Astrocyte (in vitro differentiated cells and primary cell): ENCODE results near the gene PDE1C. TPM values are rescaled to one million over a fixed set of nuclear protein-coding genes. Genes with fewer than 3 reads are reported as not detected.

ENCODE experiments used
- DNase-seq: peaks from one replicate; pipeline ENCODE4 v3.0.0-alpha.2; 2010; ENCODE audit warnings: low read depth
- FAIRE-seq: peaks from 2 replicates; lab custom pipeline; 2011; peaks lifted over from hg19 to GRCh38; lab: Jason Lieb, UNC
- H2AFZ ChIP-seq: 2 replicates; pipeline ENCODE4 v1.6.0; 2012; ENCODE audit warnings: low read depth, low read length, inconsistent platforms
- H3K27ac ChIP-seq: 2 replicates; pipeline ENCODE4 v1.5.1; 2011; ENCODE audit warnings: low read depth, low read length, inconsistent platforms
- H3K27me3 ChIP-seq: 2 replicates; pipeline ENCODE4 v1.6.0; 2011; ENCODE audit warnings: low read length, inconsistent platforms; ENCODE audit not compliant: insufficient read depth
- H3K36me3 ChIP-seq: 2 replicates; pipeline ENCODE4 v1.5.1; 2011; ENCODE audit warnings: low read length, inconsistent platforms; ENCODE audit not compliant: insufficient read depth
- H3K4me1 ChIP-seq: 2 replicates; pipeline ENCODE4 v1.5.1; 2011; ENCODE audit warnings: low read length, inconsistent platforms; ENCODE audit not compliant: insufficient read depth
- H3K4me2 ChIP-seq: 2 replicates; pipeline ENCODE4 v1.6.0; 2012; ENCODE audit warnings: low read length, inconsistent platforms
- H3K4me3 ChIP-seq: 2 replicates; pipeline ENCODE4 v1.5.1; 2011; ENCODE audit warnings: low read depth, mild to moderate bottlenecking, low read length, inconsistent platforms; ENCODE audit not compliant: insufficient read depth
- H3K79me2 ChIP-seq: 2 replicates; pipeline ENCODE4 v1.6.0; 2012; ENCODE audit warnings: mild to moderate bottlenecking, low read length, inconsistent platforms; ENCODE audit not compliant: insufficient read depth
- H3K9ac ChIP-seq: 2 replicates; pipeline ENCODE4 v1.6.0; 2012; ENCODE audit warnings: mild to moderate bottlenecking, low read length, inconsistent platforms
- H3K9me3 ChIP-seq: 2 replicates; pipeline ENCODE4 v1.5.1; 2012; ENCODE audit warnings: low read depth, mild to moderate bottlenecking, low read length, inconsistent platforms; ENCODE audit not compliant: insufficient read depth
- H4K20me1 ChIP-seq: 2 replicates; pipeline ENCODE4 v1.6.0; 2012; ENCODE audit warnings: low read length, inconsistent platforms; ENCODE audit not compliant: insufficient read depth
- H3K27ac Mint-ChIP-seq: one replicate; pipeline ENCODE4 v1.8.0; 2021; ENCODE audit warnings: mild to moderate bottlenecking, mixed read lengths; ENCODE audit not compliant: unreplicated experiment
- H3K27me3 Mint-ChIP-seq: one replicate; pipeline ENCODE4 v1.8.0; 2021; ENCODE audit warnings: low read depth, mixed read lengths; ENCODE audit not compliant: unreplicated experiment
- H3K36me3 Mint-ChIP-seq: one replicate; pipeline ENCODE4 v1.8.0; 2021; ENCODE audit warnings: low read depth, mixed read lengths; ENCODE audit not compliant: unreplicated experiment
- H3K4me1 Mint-ChIP-seq: one replicate; pipeline ENCODE4 v1.8.0; 2021; ENCODE audit warnings: low read depth, mixed read lengths; ENCODE audit not compliant: unreplicated experiment
- H3K4me3 Mint-ChIP-seq: one replicate; pipeline ENCODE4 v1.8.0; 2021; ENCODE audit warnings: mild to moderate bottlenecking, moderate library complexity, mixed read lengths; ENCODE audit not compliant: unreplicated experiment
- H3K9me3 Mint-ChIP-seq: one replicate; pipeline ENCODE4 v1.8.0; 2021; ENCODE audit warnings: mild to moderate bottlenecking, mixed read lengths; ENCODE audit not compliant: unreplicated experiment
- EZH2 ChIP-seq: IDR thresholded peaks from 2 replicates; pipeline ENCODE4 v1.6.1; 2012; ENCODE audit warnings: mild to moderate bottlenecking, low read length, inconsistent platforms; ENCODE audit not compliant: insufficient read depth
- total RNA-seq: library from RNA; stranded (reverse); gene quantifications from 2 replicates; pipeline ENCODE4 v1.2.1, GENCODE V29; 2021
- TF ChIP-seq, protein P1 (sequence below): IDR thresholded peaks from 2 replicates; pipeline ENCODE4 v1.5.1; 2011; ENCODE audit warnings: low read depth, mild to moderate bottlenecking, inconsistent platforms, low read length, moderate library complexity; ENCODE audit not compliant: insufficient read depth

Gene PDE1C
- total RNA-seq, 1 donor from 2014 or later = 31.6 TPM

DNA sequence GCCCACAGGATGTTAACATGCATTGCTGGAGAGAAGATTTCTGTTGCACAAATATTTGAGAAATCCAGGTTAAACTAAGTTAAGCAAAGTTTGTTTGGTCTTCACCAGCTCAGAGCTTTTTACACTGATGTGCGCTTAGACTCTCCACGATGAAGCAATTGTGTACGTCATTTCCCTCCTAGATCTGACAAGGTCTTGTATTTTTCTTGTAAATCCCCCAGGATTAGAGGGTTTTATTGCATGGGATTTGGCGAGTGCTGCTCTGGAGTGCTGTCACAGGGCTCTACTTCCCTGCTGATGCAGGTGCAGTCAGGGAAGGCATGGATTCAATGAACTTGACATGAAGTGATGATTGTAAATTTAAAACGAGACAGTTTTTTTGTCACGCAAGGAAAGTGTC, 173.3 kb downstream of the PDE1C start:
- H3K4me1 Mint-ChIP-seq = peaks cover 2% of the 10 kb centered on the region
- no peak for DNase-seq
- TF ChIP-seq, protein P1, sequence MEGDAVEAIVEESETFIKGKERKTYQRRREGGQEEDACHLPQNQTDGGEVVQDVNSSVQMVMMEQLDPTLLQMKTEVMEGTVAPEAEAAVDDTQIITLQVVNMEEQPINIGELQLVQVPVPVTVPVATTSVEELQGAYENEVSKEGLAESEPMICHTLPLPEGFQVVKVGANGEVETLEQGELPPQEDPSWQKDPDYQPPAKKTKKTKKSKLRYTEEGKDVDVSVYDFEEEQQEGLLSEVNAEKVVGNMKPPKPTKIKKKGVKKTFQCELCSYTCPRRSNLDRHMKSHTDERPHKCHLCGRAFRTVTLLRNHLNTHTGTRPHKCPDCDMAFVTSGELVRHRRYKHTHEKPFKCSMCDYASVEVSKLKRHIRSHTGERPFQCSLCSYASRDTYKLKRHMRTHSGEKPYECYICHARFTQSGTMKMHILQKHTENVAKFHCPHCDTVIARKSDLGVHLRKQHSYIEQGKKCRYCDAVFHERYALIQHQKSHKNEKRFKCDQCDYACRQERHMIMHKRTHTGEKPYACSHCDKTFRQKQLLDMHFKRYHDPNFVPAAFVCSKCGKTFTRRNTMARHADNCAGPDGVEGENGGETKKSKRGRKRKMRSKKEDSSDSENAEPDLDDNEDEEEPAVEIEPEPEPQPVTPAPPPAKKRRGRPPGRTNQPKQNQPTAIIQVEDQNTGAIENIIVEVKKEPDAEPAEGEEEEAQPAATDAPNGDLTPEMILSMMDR = no peak
- TF ChIP-seq EZH2 = no peak
- no peaks in the 10 kb centered on the region for H3K27me3 ChIP-seq
- H3K9ac ChIP-seq = no peak overlapping the region
- H3K4me1 ChIP-seq = no peaks in the 10 kb centered on the region
- no peak overlapping the region for H3K27ac ChIP-seq
- no peaks in the 10 kb centered on the region for H3K36me3 Mint-ChIP-seq
- peaks cover 2% of the 10 kb centered on the region for H3K9me3 Mint-ChIP-seq
- H2AFZ ChIP-seq = no peak overlapping the region
- H3K4me2 ChIP-seq = no peak overlapping the region
- H4K20me1 ChIP-seq = peaks cover 4% of the 10 kb centered on the region
- H3K27me3 Mint-ChIP-seq = no peaks in the 10 kb centered on the region
- no peaks in the 10 kb centered on the region for H3K36me3 ChIP-seq
- no peaks in the 10 kb centered on the region for H3K9me3 ChIP-seq
- no peak for FAIRE-seq
- peaks cover 3% of the 10 kb centered on the region for H3K79me2 ChIP-seq
- H3K4me3 ChIP-seq = no peak overlapping the region
- no peak overlapping the region for H3K4me3 Mint-ChIP-seq
- no peak overlapping the region for H3K27ac Mint-ChIP-seq

- no peak for FAIRE-seq
Measured at GRCh38 chr7:31894308-31894707, 175.9 kb downstream of the PDE1C start.

GRCh38 chr7:31893365-31893764, 176.8 kb downstream of the PDE1C start:
- no peaks in the 10 kb centered on the region for H3K27me3 ChIP-seq
- no peak overlapping the region for H3K4me3 ChIP-seq
- no peaks in the 10 kb centered on the region for H3K9me3 ChIP-seq
- peaks cover 2% of the 10 kb centered on the region for H3K9me3 Mint-ChIP-seq
- H3K36me3 Mint-ChIP-seq = no peaks in the 10 kb centered on the region
- DNase-seq (no peak), FAIRE-seq (no peak)
- no peaks in the 10 kb centered on the region for H3K27me3 Mint-ChIP-seq
- no peaks in the 10 kb centered on the region for H3K36me3 ChIP-seq
- H3K4me1 ChIP-seq = no peaks in the 10 kb centered on the region
- no peak overlapping the region for H3K4me3 Mint-ChIP-seq
- peaks cover 4% of the 10 kb centered on the region for H3K79me2 ChIP-seq
- peaks cover 4% of the 10 kb centered on the region for H4K20me1 ChIP-seq
- no peak overlapping the region for H3K27ac ChIP-seq
- TF ChIP-seq EZH2 = no peak
- TF ChIP-seq, protein P1 = no peak
- H3K9ac ChIP-seq = no peak overlapping the region
- no peak overlapping the region for H2AFZ ChIP-seq
- H3K4me2 ChIP-seq = no peak overlapping the region
- no peak overlapping the region for H3K27ac Mint-ChIP-seq
- H3K4me1 Mint-ChIP-seq = no peaks in the 10 kb centered on the region

More at GRCh38 chr7:31894308-31894707, 175.9 kb downstream of the PDE1C start:
- Mint-ChIP-seq H3K4me1 (no peaks in the 10 kb centered on the region), H3K36me3 (no peaks in the 10 kb centered on the region), H3K4me3 (no peak overlapping the region), H3K9me3 (peaks cover 2% of the 10 kb centered on the region), H3K27ac (no peak overlapping the region), H3K27me3 (no peaks in the 10 kb centered on the region)
- H2AFZ ChIP-seq = no peak overlapping the region
- no peaks in the 10 kb centered on the region for H3K36me3 ChIP-seq
- no peak overlapping the region for H3K4me2 ChIP-seq
- no peak overlapping the region for H3K27ac ChIP-seq
- H3K9me3 ChIP-seq = no peaks in the 10 kb centered on the region
- TF ChIP-seq EZH2 = no peak
- TF ChIP-seq, protein P1 = no peak
- H3K27me3 ChIP-seq = no peaks in the 10 kb centered on the region
- H3K9ac ChIP-seq = no peak overlapping the region
- H4K20me1 ChIP-seq = peaks cover 4% of the 10 kb centered on the region
- no peak for DNase-seq
- H3K4me3 ChIP-seq = no peak overlapping the region
- no peaks in the 10 kb centered on the region for H3K4me1 ChIP-seq
- H3K79me2 ChIP-seq = no peaks in the 10 kb centered on the region
